Measurements from ENCODE around the gene RSPRY1.
"Not testable (repeated sequence)": the region's sequence is repeated elsewhere in the genome, so short reads cannot be mapped to it uniquely, and the experiment has no call there.

The RSPRY1 gene

GRCh38 chr16:57266531-57267260 is 80.6 kb downstream of the RSPRY1 start:
- Histone ChIP-seq H3K4me1 (ENCODE audit: control insufficient read depth in 5 of 5, insufficient read depth in 5 of 5, low read length in 5 of 5) (peaks cover 0 to 4% (median 0%) of the 10 kb centered on the region in 5 donors), H3K4me3 (ENCODE audit: low read depth in 1 of 5, low read length in 5 of 5) (no peak overlapping the region), H3K9me3 (ENCODE audit: control insufficient read depth in 5 of 5, low read length in 5 of 5) (no peaks in the 10 kb centered on the region), H3K9ac (ENCODE audit: low read length in 5 of 5) (no peak overlapping the region), H3K27me3 (ENCODE audit: control insufficient read depth in 5 of 5, insufficient read depth in 4 of 5, low read length in 5 of 5) (no peaks in the 10 kb centered on the region), H3K27ac (ENCODE audit: low read depth, low read length) (no peak overlapping the region), H3K36me3 (ENCODE audit: control insufficient read depth in 5 of 5, insufficient read depth in 5 of 5, low read length in 5 of 5) (no peaks in the 10 kb centered on the region)

GRCh38 chr16:57267343-57267742 is 81.2 kb downstream of the RSPRY1 start:
- not testable (repeated sequence) for H3K27me3 ChIP-seq (ENCODE audit: control insufficient read depth in 5 of 5, insufficient read depth in 4 of 5, low read length in 5 of 5); H3K4me3 ChIP-seq (ENCODE audit: low read depth in 1 of 5, low read length in 5 of 5); H3K27ac ChIP-seq (ENCODE audit: low read depth, low read length); H3K4me1 ChIP-seq (ENCODE audit: control insufficient read depth in 5 of 5, insufficient read depth in 5 of 5, low read length in 5 of 5); H3K9ac ChIP-seq (ENCODE audit: low read length in 5 of 5); H3K36me3 ChIP-seq (ENCODE audit: control insufficient read depth in 5 of 5, insufficient read depth in 5 of 5, low read length in 5 of 5); H3K9me3 ChIP-seq (ENCODE audit: control insufficient read depth in 5 of 5, low read length in 5 of 5)

- H3K27me3 ChIP-seq (ENCODE audit: control insufficient read depth in 5 of 5, insufficient read depth in 4 of 5, low read length in 5 of 5): peaks cover 0 to 3% (median 0%) of the 10 kb centered on the region in 5 donors
- no peak overlapping the region for H3K4me3 ChIP-seq (ENCODE audit: low read depth in 1 of 5, low read length in 5 of 5)
- peaks cover 0 to 4% (median 0%) of the 10 kb centered on the region in 5 donors for H3K4me1 ChIP-seq (ENCODE audit: control insufficient read depth in 5 of 5, insufficient read depth in 5 of 5, low read length in 5 of 5)
- no peaks in the 10 kb centered on the region for H3K36me3 ChIP-seq (ENCODE audit: control insufficient read depth in 5 of 5, insufficient read depth in 5 of 5, low read length in 5 of 5)
- no peak overlapping the region for H3K27ac ChIP-seq (ENCODE audit: low read depth, low read length)
- H3K9me3 ChIP-seq (ENCODE audit: control insufficient read depth in 5 of 5, low read length in 5 of 5): no peaks in the 10 kb centered on the region
- no peak overlapping the region for H3K9ac ChIP-seq (ENCODE audit: low read length in 5 of 5)
Observed at GRCh38 chr16:57268804-57269800, 83.0 kb downstream of the RSPRY1 start.

GRCh38 chr16:57270221-57271062 is 84.3 kb downstream of the RSPRY1 start:
- H3K9me3 ChIP-seq (ENCODE audit: control insufficient read depth in 5 of 5, low read length in 5 of 5): no peaks in the 10 kb centered on the region
- peaks cover 0 to 3% (median 0%) of the 10 kb centered on the region in 5 donors for H3K27me3 ChIP-seq (ENCODE audit: control insufficient read depth in 5 of 5, insufficient read depth in 4 of 5, low read length in 5 of 5)
- no peaks in the 10 kb centered on the region for H3K36me3 ChIP-seq (ENCODE audit: control insufficient read depth in 5 of 5, insufficient read depth in 5 of 5, low read length in 5 of 5)
- H3K4me3 ChIP-seq (ENCODE audit: low read depth in 1 of 5, low read length in 5 of 5): no peak overlapping the region
- peaks cover 0 to 4% (median 0%) of the 10 kb centered on the region in 5 donors for H3K4me1 ChIP-seq (ENCODE audit: control insufficient read depth in 5 of 5, insufficient read depth in 5 of 5, low read length in 5 of 5)
- H3K9ac ChIP-seq (ENCODE audit: low read length in 5 of 5): no peak overlapping the region
- H3K27ac ChIP-seq (ENCODE audit: low read depth, low read length): no peak overlapping the region

GRCh38 chr16:57271063-57271345 is 84.9 kb downstream of the RSPRY1 start:
- Histone ChIP-seq H3K4me1 (ENCODE audit: control insufficient read depth in 5 of 5, insufficient read depth in 5 of 5, low read length in 5 of 5) (peaks cover 0 to 4% (median 0%) of the 10 kb centered on the region in 5 donors), H3K36me3 (ENCODE audit: control insufficient read depth in 5 of 5, insufficient read depth in 5 of 5, low read length in 5 of 5) (no peaks in the 10 kb centered on the region), H3K27ac (ENCODE audit: low read depth, low read length) (no peak overlapping the region), H3K9ac (ENCODE audit: low read length in 5 of 5) (no peak overlapping the region), H3K27me3 (ENCODE audit: control insufficient read depth in 5 of 5, insufficient read depth in 4 of 5, low read length in 5 of 5) (peaks cover 0 to 3% (median 0%) of the 10 kb centered on the region in 5 donors), H3K4me3 (ENCODE audit: low read depth in 1 of 5, low read length in 5 of 5) (no peak overlapping the region), H3K9me3 (ENCODE audit: control insufficient read depth in 5 of 5, low read length in 5 of 5) (no peaks in the 10 kb centered on the region)

- Histone ChIP-seq H3K27ac (ENCODE audit: low read depth, low read length) (no peak overlapping the region), H3K9ac (ENCODE audit: low read length in 5 of 5) (no peak overlapping the region), H3K4me3 (ENCODE audit: low read depth in 1 of 5, low read length in 5 of 5) (no peak overlapping the region), H3K4me1 (ENCODE audit: control insufficient read depth in 5 of 5, insufficient read depth in 5 of 5, low read length in 5 of 5) (peaks cover 0 to 6% (median 1%) of the 10 kb centered on the region in 5 donors), H3K9me3 (ENCODE audit: control insufficient read depth in 5 of 5, low read length in 5 of 5) (no peaks in the 10 kb centered on the region), H3K27me3 (ENCODE audit: control insufficient read depth in 5 of 5, insufficient read depth in 4 of 5, low read length in 5 of 5) (peaks cover 0 to 3% (median 0%) of the 10 kb centered on the region in 5 donors), H3K36me3 (ENCODE audit: control insufficient read depth in 5 of 5, insufficient read depth in 5 of 5, low read length in 5 of 5) (no peaks in the 10 kb centered on the region)
Observed at GRCh38 chr16:57271867-57272495, 85.9 kb downstream of the RSPRY1 start.

GRCh38 chr16:57273359-57273758 is 87.2 kb downstream of the RSPRY1 start:
- H3K27ac ChIP-seq (ENCODE audit: low read depth, low read length): no peak overlapping the region
- H3K36me3 ChIP-seq (ENCODE audit: control insufficient read depth in 5 of 5, insufficient read depth in 5 of 5, low read length in 5 of 5): no peaks in the 10 kb centered on the region

GRCh38 chr16:57273826-57274225 is 87.7 kb downstream of the RSPRY1 start:
- H3K4me3 ChIP-seq (ENCODE audit: low read depth in 1 of 5, low read length in 5 of 5): no peak overlapping the region
- H3K4me1 ChIP-seq (ENCODE audit: control insufficient read depth in 5 of 5, insufficient read depth in 5 of 5, low read length in 5 of 5): peaks cover 0 to 8% (median 1%) of the 10 kb centered on the region in 5 donors
- no peaks in the 10 kb centered on the region for H3K36me3 ChIP-seq (ENCODE audit: control insufficient read depth in 5 of 5, insufficient read depth in 5 of 5, low read length in 5 of 5)
- peaks cover 0 to 3% (median 0%) of the 10 kb centered on the region in 5 donors for H3K27me3 ChIP-seq (ENCODE audit: control insufficient read depth in 5 of 5, insufficient read depth in 4 of 5, low read length in 5 of 5)
- no peak overlapping the region for H3K27ac ChIP-seq (ENCODE audit: low read depth, low read length)
- no peaks in the 10 kb centered on the region for H3K9me3 ChIP-seq (ENCODE audit: control insufficient read depth in 5 of 5, low read length in 5 of 5)
- H3K9ac ChIP-seq (ENCODE audit: low read length in 5 of 5): no peak overlapping the region

More at GRCh38 chr16:57273359-57273758, 87.2 kb downstream of the RSPRY1 start:
- no peak overlapping the region for H3K4me3 ChIP-seq (ENCODE audit: low read depth in 1 of 5, low read length in 5 of 5)
- no peak overlapping the region for H3K9ac ChIP-seq (ENCODE audit: low read length in 5 of 5)
- no peaks in the 10 kb centered on the region for H3K9me3 ChIP-seq (ENCODE audit: control insufficient read depth in 5 of 5, low read length in 5 of 5)
- H3K27me3 ChIP-seq (ENCODE audit: control insufficient read depth in 5 of 5, insufficient read depth in 4 of 5, low read length in 5 of 5): peaks cover 0 to 3% (median 0%) of the 10 kb centered on the region in 5 donors
- H3K4me1 ChIP-seq (ENCODE audit: control insufficient read depth in 5 of 5, insufficient read depth in 5 of 5, low read length in 5 of 5): peaks cover 0 to 8% (median 1%) of the 10 kb centered on the region in 5 donors

GRCh38 chr16:57275946-57276345 is 89.8 kb downstream of the RSPRY1 start:
- peaks cover 0 to 16% (median 1%) of the 10 kb centered on the region in 5 donors for H3K4me1 ChIP-seq (ENCODE audit: control insufficient read depth in 5 of 5, insufficient read depth in 5 of 5, low read length in 5 of 5)
- H3K9me3 ChIP-seq (ENCODE audit: control insufficient read depth in 5 of 5, low read length in 5 of 5); H3K4me3 ChIP-seq (ENCODE audit: low read depth in 1 of 5, low read length in 5 of 5); H3K27ac ChIP-seq (ENCODE audit: low read depth, low read length); H3K27me3 ChIP-seq (ENCODE audit: control insufficient read depth in 5 of 5, insufficient read depth in 4 of 5, low read length in 5 of 5); H3K9ac ChIP-seq (ENCODE audit: low read length in 5 of 5); H3K36me3 ChIP-seq (ENCODE audit: control insufficient read depth in 5 of 5, insufficient read depth in 5 of 5, low read length in 5 of 5): not testable (repeated sequence)

Measured in subcutaneous abdominal adipose tissue (tissue), 5 donors.